Calu3 (cell line): ENCODE results near the gene MPZL3. TPM values are rescaled to one million over a fixed set of nuclear protein-coding genes. Genes with fewer than 3 reads are reported as not detected.

Experiments
- BruUV-seq: library from RNA; stranded (reverse); fragments of 400-500 nt; replicated peaks from 2 replicates; lab custom pipeline; 2021; lab: Mats Ljungman, UMichigan
- CTCF ChIA-PET: fragments of 300-600 bp; sonication (Branson Sonifier 250); formaldehyde crosslinking; loops from one replicate; lab custom pipeline; 2022; ENCODE audit warnings: antibody characterized with exemption; lab: Charles Lee
- DNase-seq: peaks from one replicate; pipeline ENCODE4 v3.0.0; 2022
- H3K27ac Mint-ChIP-seq: one replicate; pipeline ENCODE4 v1.8.0; 2022; ENCODE audit warnings: mixed read lengths; ENCODE audit not compliant: unreplicated experiment
- H3K27me3 Mint-ChIP-seq: one replicate; pipeline ENCODE4 v1.8.0; 2022; ENCODE audit warnings: mixed read lengths; ENCODE audit not compliant: unreplicated experiment
- H3K36me3 Mint-ChIP-seq: one replicate; pipeline ENCODE4 v1.8.0; 2022; ENCODE audit warnings: mild to moderate bottlenecking, moderate library complexity, mixed read lengths; ENCODE audit not compliant: insufficient read depth, unreplicated experiment
- H3K4me1 Mint-ChIP-seq: one replicate; pipeline ENCODE4 v1.8.0; 2022; ENCODE audit warnings: mild to moderate bottlenecking, low read depth, mixed read lengths; ENCODE audit not compliant: unreplicated experiment
- H3K4me3 Mint-ChIP-seq: one replicate; pipeline ENCODE4 v1.8.0; 2022; ENCODE audit warnings: mild to moderate bottlenecking, low read depth, moderate library complexity, mixed read lengths; ENCODE audit not compliant: unreplicated experiment
- H3K9me3 Mint-ChIP-seq: one replicate; pipeline ENCODE4 v1.8.0; 2022; ENCODE audit warnings: low read depth, mixed read lengths; ENCODE audit not compliant: unreplicated experiment
- intact Hi-C: fragments of 100-400 bp; cut with micrococcal nuclease; formaldehyde crosslinking; loops from one replicate; pipeline ENCODE4 v1.10.0; 2022; ENCODE audit not compliant: unreplicated experiment
- total RNA-seq: library from RNA; stranded (reverse); gene quantifications from 2 replicates; pipeline ENCODE4 v1.2.3, GENCODE V29; 2022
- TF ChIP-seq, protein P1 (sequence below): fragments of 200-600 bp; IDR thresholded peaks from one replicate; pipeline ENCODE4 v1.8.0; 2022; ENCODE audit warnings: antibody characterized with exemption; ENCODE audit not compliant: unreplicated experiment

Gene MPZL3
- total RNA-seq, 1 experiment from 2014 or later = 5.9 TPM

DNA sequence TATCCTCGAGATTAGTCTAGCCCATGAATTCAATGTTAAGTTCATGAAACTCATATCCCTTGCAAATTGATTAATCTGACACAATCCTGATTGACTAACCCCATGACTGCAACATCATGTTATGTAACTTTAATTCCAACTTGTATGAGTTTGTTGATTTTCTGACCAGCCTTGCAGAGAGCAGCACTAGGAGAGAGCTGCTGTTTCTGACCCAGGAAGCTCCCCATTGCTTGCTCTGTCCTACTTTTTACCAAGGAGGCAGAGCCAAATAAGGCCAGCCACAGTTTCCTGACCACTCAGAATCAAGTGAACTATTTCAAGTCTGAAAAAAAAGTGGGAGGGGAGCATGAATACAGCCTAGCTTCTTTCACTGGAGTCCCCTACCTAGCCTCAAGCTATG is 13.2 kb downstream of the MPZL3 start:
- BruUV-seq = no TSS peak
- TF ChIP-seq, protein P1, sequence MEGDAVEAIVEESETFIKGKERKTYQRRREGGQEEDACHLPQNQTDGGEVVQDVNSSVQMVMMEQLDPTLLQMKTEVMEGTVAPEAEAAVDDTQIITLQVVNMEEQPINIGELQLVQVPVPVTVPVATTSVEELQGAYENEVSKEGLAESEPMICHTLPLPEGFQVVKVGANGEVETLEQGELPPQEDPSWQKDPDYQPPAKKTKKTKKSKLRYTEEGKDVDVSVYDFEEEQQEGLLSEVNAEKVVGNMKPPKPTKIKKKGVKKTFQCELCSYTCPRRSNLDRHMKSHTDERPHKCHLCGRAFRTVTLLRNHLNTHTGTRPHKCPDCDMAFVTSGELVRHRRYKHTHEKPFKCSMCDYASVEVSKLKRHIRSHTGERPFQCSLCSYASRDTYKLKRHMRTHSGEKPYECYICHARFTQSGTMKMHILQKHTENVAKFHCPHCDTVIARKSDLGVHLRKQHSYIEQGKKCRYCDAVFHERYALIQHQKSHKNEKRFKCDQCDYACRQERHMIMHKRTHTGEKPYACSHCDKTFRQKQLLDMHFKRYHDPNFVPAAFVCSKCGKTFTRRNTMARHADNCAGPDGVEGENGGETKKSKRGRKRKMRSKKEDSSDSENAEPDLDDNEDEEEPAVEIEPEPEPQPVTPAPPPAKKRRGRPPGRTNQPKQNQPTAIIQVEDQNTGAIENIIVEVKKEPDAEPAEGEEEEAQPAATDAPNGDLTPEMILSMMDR = no peak
- no peak overlapping the region for H3K27ac Mint-ChIP-seq
- H3K36me3 Mint-ChIP-seq = peaks cover 13% of the 10 kb centered on the region
- no peak for DNase-seq
- H3K9me3 Mint-ChIP-seq = no peaks in the 10 kb centered on the region
- no peak overlapping the region for H3K4me3 Mint-ChIP-seq
- intact Hi-C loops = no loop called here
- no peaks in the 10 kb centered on the region for H3K27me3 Mint-ChIP-seq
- CTCF ChIA-PET = no interaction called here
- H3K4me1 Mint-ChIP-seq = peaks cover 35% of the 10 kb centered on the region

DNA sequence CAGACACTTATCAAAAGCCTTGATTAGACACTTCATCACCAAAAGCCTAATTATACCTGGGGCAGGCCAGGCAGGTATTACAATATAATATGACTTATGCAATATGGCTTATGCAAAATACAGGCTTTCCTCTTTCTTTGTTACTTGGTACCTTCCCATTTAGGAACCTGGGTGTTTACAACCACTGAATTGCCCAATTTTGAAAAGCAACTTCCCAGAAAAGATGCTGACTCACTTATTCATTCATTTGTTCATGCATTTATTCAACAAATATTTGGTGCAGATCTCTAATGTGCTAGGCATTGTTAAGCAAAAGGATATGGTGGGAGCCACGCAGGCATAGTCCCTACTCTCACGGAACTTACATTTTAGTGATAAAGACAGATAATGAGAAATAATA is 13.7 kb downstream of the MPZL3 start:
- TF ChIP-seq, protein P1 = no peak
- no peaks in the 10 kb centered on the region for H3K9me3 Mint-ChIP-seq
- BruUV-seq = no TSS peak
- no peak for DNase-seq
- intact Hi-C loops = no loop called here
- peaks cover 30% of the 10 kb centered on the region for H3K4me1 Mint-ChIP-seq
- no peaks in the 10 kb centered on the region for H3K27me3 Mint-ChIP-seq
- H3K4me3 Mint-ChIP-seq = no peak overlapping the region
- H3K36me3 Mint-ChIP-seq = peaks cover 13% of the 10 kb centered on the region
- CTCF ChIA-PET = no interaction called here
- H3K27ac Mint-ChIP-seq = no peak overlapping the region

DNA sequence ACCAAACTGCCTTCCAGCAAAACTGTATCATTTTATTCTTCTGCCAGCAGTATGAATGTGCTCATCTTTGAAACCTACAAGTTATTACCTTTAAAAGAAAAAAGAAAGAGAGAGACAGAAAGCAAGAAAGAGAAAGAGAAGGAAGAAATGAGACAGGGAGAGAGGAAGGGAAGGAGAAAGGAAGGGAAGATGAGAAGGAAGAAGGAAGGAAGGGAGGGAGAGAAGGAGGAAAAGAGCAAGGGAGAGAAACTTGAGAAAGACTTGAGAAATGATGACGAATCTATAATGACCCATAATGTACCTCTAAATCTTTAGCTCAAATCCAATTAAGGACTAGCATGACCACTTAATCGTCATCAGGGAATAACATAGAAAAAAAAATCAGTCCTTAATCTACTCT is 16.0 kb downstream of the MPZL3 start:
- H3K27me3 Mint-ChIP-seq = no peaks in the 10 kb centered on the region
- DNase-seq = no peak
- CTCF ChIA-PET = interaction anchor here (0.9 kb wide), 1 partner anchor 10 kb away, joined by 3 read pairs; no protein-coding TSS in a partner anchor
- no peak overlapping the region for H3K27ac Mint-ChIP-seq
- no TSS peak for BruUV-seq
- H3K9me3 Mint-ChIP-seq = no peaks in the 10 kb centered on the region
- H3K4me1 Mint-ChIP-seq = peaks cover 8% of the 10 kb centered on the region
- H3K36me3 Mint-ChIP-seq = no peaks in the 10 kb centered on the region
- intact Hi-C loops = no loop called here
- TF ChIP-seq, protein P1 = no peak
- no peak overlapping the region for H3K4me3 Mint-ChIP-seq

DNA sequence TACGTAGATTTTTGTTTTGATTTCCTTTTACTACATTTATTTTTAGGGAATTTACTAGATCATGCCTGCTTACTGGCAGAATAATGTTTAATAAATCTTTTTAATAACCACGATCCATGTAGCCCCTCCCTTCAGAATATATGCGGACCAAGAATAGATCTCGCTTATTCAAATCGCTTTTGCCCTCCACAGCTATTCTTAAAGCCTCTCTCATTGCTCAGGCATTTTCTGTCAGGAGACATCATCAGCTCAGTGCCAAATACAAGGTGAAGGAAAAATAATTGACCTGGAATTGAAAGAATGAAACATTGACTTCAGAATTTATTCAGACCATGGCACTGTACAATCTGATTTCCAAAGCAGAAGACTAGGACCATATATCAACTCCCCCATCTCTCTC is 17.3 kb downstream of the MPZL3 start:
- Mint-ChIP-seq H3K27me3 (no peaks in the 10 kb centered on the region), H3K4me1 (no peaks in the 10 kb centered on the region), H3K4me3 (no peak overlapping the region), H3K27ac (no peak overlapping the region), H3K36me3 (no peaks in the 10 kb centered on the region), H3K9me3 (no peaks in the 10 kb centered on the region)
- CTCF ChIA-PET = no interaction called here
- BruUV-seq = no TSS peak
- intact Hi-C loops = no loop called here
- TF ChIP-seq, protein P1 = no peak
- no peak for DNase-seq
